ENCODE data around the gene MTRR. TPM values are rescaled to one million over a fixed set of nuclear protein-coding genes. Genes with fewer than 3 reads are reported as not detected.

MTRR gene
- total and polyA plus RNA-seq, 2 of the 4 experiments (the other 2 are of a cell fraction), result 33.2 to 33.5 TPM

GRCh38 chr5:7837403-7837802 is 31.5 kb upstream of the MTRR start:
- DNase-seq (no peak), ATAC-seq (ENCODE audit: low read depth) (no peak)
- dilution Hi-C loops (cut with HindIII; ENCODE audit: low sequenced_read_pairs, unreplicated experiment), result no loop called here
- TF ChIP-seq MXI1 (IDR thresholded peaks at IDR 0.05; ENCODE audit: borderline replicate concordance, low read depth, low read length), result no peak
- Histone ChIP-seq H3K79me1 (ENCODE audit: low read depth in 1 of 2, low read length in 2 of 2) (no peaks in the 10 kb centered on the region), H2AK9ac (replicated peaks; ENCODE audit: low read depth, low read length, poor library complexity) (no peak overlapping the region), H3K27me3 (ENCODE audit: control insufficient read depth, insufficient read depth, low read length) (no peaks in the 10 kb centered on the region), H3K56ac (ENCODE audit: extremely low read depth, insufficient read depth, low read length) (no peak overlapping the region), H2AFZ (replicated peaks; ENCODE audit: low read length, poor library complexity) (no peak overlapping the region), H2BK20ac (ENCODE audit: low read depth, low read length) (no peak overlapping the region), H3K4me2 (ENCODE audit: low read depth, low read length) (no peak overlapping the region), H3K9me3 (ENCODE audit: control insufficient read depth, insufficient read depth, low read length) (no peaks in the 10 kb centered on the region), H3K23ac (ENCODE audit: low read depth, low read length) (no peak overlapping the region), H4K5ac (ENCODE audit: low read depth, low read length) (no peak overlapping the region), H3K18ac (ENCODE audit: low read depth, low read length) (no peak overlapping the region), H2BK5ac (ENCODE audit: low read depth, low read length, poor library complexity, severe bottlenecking) (no peak overlapping the region), H2AK5ac (ENCODE audit: low read depth, low read length) (no peak overlapping the region), H3K9me1 (ENCODE audit: insufficient read depth, low read length) (no peaks in the 10 kb centered on the region), H3K9ac (ENCODE audit: low read depth, low read length) (no peak overlapping the region), H4K8ac (ENCODE audit: low read depth in 2 of 2, low read length in 2 of 2) (no peak overlapping the region), H3K4ac (ENCODE audit: low read depth, low read length) (no peak overlapping the region), H4K91ac (ENCODE audit: insufficient read depth, low read depth, low read length) (no peak overlapping the region), H2BK120ac (ENCODE audit: low read depth, low read length) (no peak overlapping the region), H3K27ac (ENCODE audit: insufficient read depth, low read length) (no peak overlapping the region), H3K4me3 (ENCODE audit: insufficient read depth, low read depth, low read length) (no peak overlapping the region), H3K36me3 (ENCODE audit: control insufficient read depth, insufficient read depth, low read length) (no peaks in the 10 kb centered on the region), H2BK15ac (ENCODE audit: low read depth, low read length) (no peak overlapping the region), H3K14ac (replicated peaks; ENCODE audit: low read depth, low read length) (no peak overlapping the region), H4K20me1 (ENCODE audit: insufficient read depth, low read length) (no peaks in the 10 kb centered on the region), H3K4me1 (ENCODE audit: control insufficient read depth, insufficient read depth, low read length) (no peaks in the 10 kb centered on the region)
- ChIA-PET CTCF (no interaction called here), POLR2A (ENCODE audit: unreplicated experiment) (no interaction called here)
- no TSS peak for BruUV-seq (replicated peaks)
- WGBS, 2 experiments (ENCODE audit: extremely low coverage in 2 of 2, insufficient read length in 1 of 2), result no CpG with 5 or more reads among the region's 3 CpGs
- intact Hi-C loops (cut with micrococcal nuclease), result no loop called here
- in situ Hi-C loops (cut with MboI; ENCODE audit: low sequenced_read_pairs), result no loop called here
